ENCODE results near the gene PPP1R12C.

The PPP1R12C gene

GRCh38 chr19:55046975-55047622 is 70.3 kb downstream of the PPP1R12C start:
- DNase-seq (ENCODE audit: low read depth in 2 of 2): no peak

GRCh38 chr19:55044771-55045716 is 72.4 kb downstream of the PPP1R12C start:
- no peak for DNase-seq (ENCODE audit: low read depth in 2 of 2)

GRCh38 chr19:55044286-55044685 is 73.2 kb downstream of the PPP1R12C start:
- DNase-seq (ENCODE audit: low read depth in 2 of 2): no peak

GRCh38 chr19:55042688-55043087 is 74.7 kb downstream of the PPP1R12C start:
- DNase-seq (ENCODE audit: low read depth in 2 of 2): no peak

- DNase-seq (ENCODE audit: low read depth in 2 of 2): no peak
Observed at GRCh38 chr19:55042344-55042678, 75.1 kb downstream of the PPP1R12C start.

GRCh38 chr19:55041627-55042343 is 75.7 kb downstream of the PPP1R12C start:
- DNase-seq (ENCODE audit: low read depth in 2 of 2): peak in 1 of 2 donors; percentile 21

GRCh38 chr19:55041244-55041626 is 76.2 kb downstream of the PPP1R12C start:
- DNase-seq (ENCODE audit: low read depth in 2 of 2): no peak

All from activated CD4-positive, alpha-beta T cell treated with anti-CD3 and anti-CD28 coated beads for 24 hours (primary cell).